H1 (cell line): Measurements from ENCODE around the gene NAT8L. TPM values are rescaled to one million over a fixed set of nuclear protein-coding genes. Genes with fewer than 3 reads are reported as not detected.

ENCODE experiments used
- CTCF ChIA-PET: fragments of 300-600 bp; sonication (Branson Sonifier 250); formaldehyde crosslinking; loops from one replicate; lab custom pipeline; 2021; ENCODE audit not compliant: partially characterized antibody; lab: Charles Lee
- POLR2A ChIA-PET: fragments of 300-600 bp; sonication (Branson Sonifier 250); formaldehyde crosslinking; loops from one replicate; lab custom pipeline; 2021; ENCODE audit warnings: inconsistent platforms; ENCODE audit not compliant: partially characterized antibody; lab: Charles Lee
- DNase-seq, 2 experiments: peaks; one replicate each; pipeline versions ENCODE4 v3.0.0 to v3.0.0-alpha.2; 2010 to 2022; ENCODE audit warnings: low spot score in 2 of 2, low read depth in 1 of 2, mixed read lengths in 1 of 2
- FAIRE-seq: peaks from 2 replicates; lab custom pipeline; 2011; peaks lifted over from hg19 to GRCh38; lab: Jason Lieb, UNC
- H2AFZ ChIP-seq: 2 replicates; pipeline ENCODE4 v1.8.1; 2012; ENCODE audit warnings: low read length, inconsistent platforms
- H2AK5ac ChIP-seq: 2 replicates; pipeline ENCODE4 v1.6.1; 2013; ENCODE audit warnings: low read depth, low read length
- H2BK120ac ChIP-seq: replicated peaks from 2 replicates; pipeline ENCODE3; 2013; ENCODE audit warnings: low read depth, low read length, inconsistent platforms
- H2BK12ac ChIP-seq: 2 replicates; pipeline ENCODE4 v1.6.1; 2013; ENCODE audit warnings: low read depth, low read length
- H2BK15ac ChIP-seq: 2 replicates; pipeline ENCODE4 v1.6.1; 2013; ENCODE audit warnings: low read length
- H2BK20ac ChIP-seq: 2 replicates; pipeline ENCODE4 v1.6.1; 2013; ENCODE audit warnings: low read length
- H2BK5ac ChIP-seq: 2 replicates; pipeline ENCODE4 v1.6.1; 2013; ENCODE audit warnings: low read depth, low read length
- H3K14ac ChIP-seq: 2 replicates; pipeline ENCODE4 v1.6.1; 2013; ENCODE audit warnings: inconsistent platforms; ENCODE audit not compliant: insufficient read length
- H3K18ac ChIP-seq: 2 replicates; pipeline ENCODE4 v1.6.1; 2013; ENCODE audit warnings: low read length; ENCODE audit errors: extremely low read depth
- H3K23ac ChIP-seq: 2 replicates; pipeline ENCODE4 v1.6.1; 2013; ENCODE audit warnings: inconsistent platforms; ENCODE audit not compliant: insufficient read length
- H3K23me2 ChIP-seq: 2 replicates; pipeline ENCODE4 v1.6.1; 2013; ENCODE audit warnings: low read depth, low read length
- H3K27ac ChIP-seq: 2 replicates; pipeline ENCODE4 v1.6.1; 2011; ENCODE audit warnings: low read depth, low read length, inconsistent platforms
- H3K27me3 ChIP-seq, 4 experiments: replicated peaks in 1 of 4; 1 replicate in 1 of 4; 2 replicates in 3 of 4; pipeline versions ENCODE4 v1.6.1 to v1.8.1; 2011 to 2013; ENCODE audit warnings: low read length in 3 of 4, mild to moderate bottlenecking in 3 of 4, inconsistent platforms in 2 of 4, mixed read lengths in 2 of 4, moderate library complexity in 1 of 4; ENCODE audit not compliant: control insufficient read depth in 3 of 4, insufficient read depth in 3 of 4; ENCODE audit errors: extremely low read depth in 1 of 4
- H3K36me3 ChIP-seq, 4 experiments: 2 replicates each; pipeline versions ENCODE4 v1.6.1 to v1.8.1; 2011 to 2013; ENCODE audit warnings: mild to moderate bottlenecking in 4 of 4, low read length in 3 of 4, moderate library complexity in 2 of 4, control low read depth in 1 of 4, inconsistent platforms in 1 of 4; ENCODE audit not compliant: insufficient read depth in 4 of 4, control insufficient read depth in 2 of 4
- H3K4ac ChIP-seq: replicated peaks from 2 replicates; pipeline ENCODE3; 2013; ENCODE audit warnings: low read length, low read depth, mixed read lengths, inconsistent platforms; ENCODE audit not compliant: insufficient read length
- H3K4me1 ChIP-seq, 4 experiments: replicated peaks in 1 of 4; 1 replicate in 1 of 4; 2 replicates in 3 of 4; pipeline versions ENCODE4 v1.6.1 to v1.8.1; 2011 to 2013; ENCODE audit warnings: low read length in 3 of 4, inconsistent platforms in 2 of 4, mixed read lengths in 1 of 4; ENCODE audit not compliant: insufficient read depth in 4 of 4, control insufficient read depth in 3 of 4
- H3K4me2 ChIP-seq, 2 experiments: 2 replicates each; pipeline versions ENCODE4 v1.6.1 to v1.8.1; 2011 to 2013; ENCODE audit warnings: low read depth in 2 of 2, low read length in 2 of 2, control low read depth in 1 of 2, inconsistent platforms in 1 of 2, mild to moderate bottlenecking in 1 of 2; ENCODE audit not compliant: insufficient read depth in 1 of 2
- H3K4me3 ChIP-seq, 4 experiments: fragments of 200-600, 300-600 bp in 1 of 4; sonication (generic), shearing (Covaris generic), sonication (Bioruptor Twin) in 1 of 4; 2 replicates each; pipeline versions ENCODE4 v1.5.1 to v1.8.1; 2011 to 2016; ENCODE audit warnings: low read length in 4 of 4, low read depth in 3 of 4, control low read depth in 2 of 4, inconsistent platforms in 2 of 4, mild to moderate bottlenecking in 2 of 4, mixed read lengths in 1 of 4, moderate library complexity in 1 of 4; ENCODE audit not compliant: insufficient read depth in 2 of 4; ENCODE audit errors: extremely low read depth in 1 of 4
- H3K56ac ChIP-seq: replicated peaks from 2 replicates; pipeline ENCODE3; 2013; ENCODE audit warnings: low read depth, mild to moderate bottlenecking, mixed read lengths, low read length, inconsistent platforms; ENCODE audit not compliant: insufficient read length
- H3K79me1 ChIP-seq: 2 replicates; pipeline ENCODE4 v1.6.1; 2013; ENCODE audit warnings: low read depth, low read length, control low read depth
- H3K79me2 ChIP-seq, 2 experiments: 2 replicates each; pipeline versions ENCODE4 v1.6.1 to v1.8.1; 2012 to 2013; ENCODE audit warnings: low read length in 2 of 2, mild to moderate bottlenecking in 2 of 2, inconsistent platforms in 1 of 2; ENCODE audit not compliant: insufficient read depth in 2 of 2, control insufficient read depth in 1 of 2
- H3K9ac ChIP-seq, 4 experiments: replicated peaks in 1 of 4; 1 replicate in 1 of 4; 2 replicates in 3 of 4; pipeline versions ENCODE4 v1.6.1 to v1.8.1; 2011 to 2013; ENCODE audit warnings: low read depth in 3 of 4, low read length in 3 of 4, control low read depth in 2 of 4, mild to moderate bottlenecking in 2 of 4, moderate library complexity in 2 of 4, inconsistent platforms in 1 of 4; ENCODE audit errors: extremely low read depth in 1 of 4
- H3K9me3 ChIP-seq, 2 experiments: 2 replicates each; pipeline versions ENCODE4 v1.6.1 to v1.8.1; 2012 to 2013; ENCODE audit warnings: mild to moderate bottlenecking in 2 of 2, moderate library complexity in 2 of 2, control low read depth in 1 of 2, inconsistent platforms in 1 of 2, low read depth in 1 of 2, low read length in 1 of 2, mixed read lengths in 1 of 2; ENCODE audit not compliant: insufficient read depth in 2 of 2
- H4K20me1 ChIP-seq, 2 experiments: replicated peaks in 1 of 2; 2 replicates each; pipeline versions ENCODE3 to v1.8.1; 2011 to 2013; ENCODE audit warnings: inconsistent platforms in 2 of 2, low read length in 2 of 2, mild to moderate bottlenecking in 1 of 2; ENCODE audit not compliant: insufficient read depth in 2 of 2, control insufficient read depth in 1 of 2
- H4K5ac ChIP-seq: 2 replicates; pipeline ENCODE4 v1.6.1; 2013; ENCODE audit warnings: low read length, low read depth, mixed read lengths, inconsistent platforms; ENCODE audit not compliant: insufficient read length
- H4K8ac ChIP-seq: 2 replicates; pipeline ENCODE4 v1.8.0; 2013; ENCODE audit warnings: mild to moderate bottlenecking, moderate library complexity, low read length, inconsistent platforms; ENCODE audit not compliant: insufficient read depth; ENCODE audit errors: extremely low read depth
- H4K91ac ChIP-seq: replicated peaks from 2 replicates; pipeline ENCODE3; 2013; ENCODE audit warnings: low read length, mixed read lengths, inconsistent platforms; ENCODE audit not compliant: insufficient read length
- CREB1 ChIP-seq: IDR thresholded peaks from 2 replicates; pipeline ENCODE4 v1.6.1; 2012; ENCODE audit warnings: inconsistent platforms
- EP300 ChIP-seq, 2 experiments: IDR thresholded peaks; 1 replicate in 1 of 2; 2 replicates in 1 of 2; pipeline ENCODE4 v1.6.1; 2011 to 2012; ENCODE audit warnings: low read depth in 2 of 2, low read length in 2 of 2, mild to moderate bottlenecking in 2 of 2, borderline replicate concordance in 1 of 2, inconsistent platforms in 1 of 2, moderate library complexity in 1 of 2
- JUND ChIP-seq: IDR thresholded peaks from 2 replicates; pipeline ENCODE4 v1.6.1; 2011; ENCODE audit warnings: mild to moderate bottlenecking, improper control_type of control experiment, low read length
- KDM1A ChIP-seq: fragments of 200-600, 300-600 bp; sonication (generic); IDR thresholded peaks from 2 replicates; pipeline ENCODE4 v1.7.1; 2016; ENCODE audit warnings: mild to moderate bottlenecking, low read length, borderline replicate concordance
- NANOG ChIP-seq: IDR thresholded peaks from 2 replicates; pipeline ENCODE4 v1.6.1; 2011; ENCODE audit warnings: low read length, low read depth, mild to moderate bottlenecking, inconsistent platforms; ENCODE audit not compliant: insufficient read depth, poor library complexity, severe bottlenecking
- POLR2A ChIP-seq, 2 experiments: IDR thresholded peaks; 1 replicate in 1 of 2; 2 replicates in 1 of 2; pipeline ENCODE4 v1.6.1; 2011; ENCODE audit warnings: low read depth in 2 of 2, low read length in 2 of 2, mild to moderate bottlenecking in 2 of 2; ENCODE audit errors: control extremely low read depth in 1 of 2
- POU5F1 ChIP-seq: IDR thresholded peaks from 2 replicates; pipeline ENCODE4 v1.6.1; 2011; ENCODE audit warnings: low read depth, mild to moderate bottlenecking, low read length, moderate library complexity
- RBBP5 ChIP-seq: IDR thresholded peaks from 2 replicates; pipeline ENCODE4 v1.7.1; 2012; ENCODE audit warnings: low read depth, mild to moderate bottlenecking, inconsistent platforms, low read length, moderate library complexity, borderline replicate concordance
- SP1 ChIP-seq: IDR thresholded peaks from 2 replicates; pipeline ENCODE4 v1.6.1; 2011; ENCODE audit warnings: low read depth, low read length
- YY1 ChIP-seq: IDR thresholded peaks from 2 replicates; pipeline ENCODE4 v1.6.1; 2011; ENCODE audit warnings: low read depth, mild to moderate bottlenecking, low read length
- WGBS, 2 experiments: shearing (Covaris generic) in 1 of 2; methylation state at CpG; one replicate each; pipeline versions ENCODE4 v1.1.6 to v1.1.7; 2013 to 2015; ENCODE audit warnings: low lambda C conversion rate in 2 of 2, mixed read lengths in 2 of 2, inconsistent platforms in 1 of 2, low coverage in 1 of 2, missing lambda C conversion rate in 1 of 2; ENCODE audit not compliant: insufficient replicate concordance in 2 of 2, insufficient coverage in 1 of 2, insufficient read length in 1 of 2; ENCODE audit errors: extremely low coverage in 1 of 2, missing lambda C conversion rate in 1 of 2; 5-methylcytosine and 5-hydroxymethylcytosine counted together
- polyA plus RNA-seq, 7 experiments: library from polyadenylated mRNA; depleted of rRNA in 3 of 7; stranded (reverse) in 5 of 7; unstranded in 2 of 7; fragments of >200 nt in 5 of 7; fragments of 200-250 nt in 2 of 7; gene quantifications; 1 replicate in 5 of 7; 2 replicates in 1 of 7; 4 replicates in 1 of 7; pipeline versions ENCODE4 v1.2.1 to v1.2.3, GENCODE V29; 2011 to 2013; ENCODE audit warnings: missing spikeins in 2 of 7, mixed read lengths in 2 of 7
- total RNA-seq: library from RNA; stranded (reverse); fragmentation: NEBNext Ultra II Directional; extraction: Animal tissue kit (Norgen Biotek cat#: 25700); gene quantifications from 2 replicates; pipeline ENCODE4 v1.2.1, GENCODE V29; 2021

NAT8L gene
- total and polyA plus RNA-seq, 2 of the 8 experiments (the other 6 are each of a cell fraction or from before 2014, with no cell fraction given): 10.8 TPM

DNA sequence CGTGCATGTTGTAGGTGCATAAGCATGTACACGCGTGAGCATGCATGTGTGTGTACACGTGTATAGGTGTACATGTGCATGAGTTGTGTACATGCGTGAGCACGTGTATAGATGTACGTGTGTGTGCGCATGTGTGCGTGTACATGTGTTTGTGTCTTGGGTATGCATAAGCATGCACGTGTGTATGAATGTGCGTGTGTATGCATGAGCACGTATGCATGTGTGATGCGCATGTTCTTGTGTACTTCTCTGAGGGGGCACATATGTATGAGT is 9.0 kb downstream of the NAT8L start:
- Histone ChIP-seq H3K4ac (peak overlapping the region; percentile 55), H3K9me3 (no peaks in the 10 kb centered on the region), H3K56ac (no peak overlapping the region), H2BK5ac (no peak overlapping the region), H3K79me1 (no peaks in the 10 kb centered on the region), H3K4me2 (no peak overlapping the region), H4K20me1 (peaks cover 0 to 17% of the 10 kb centered on the region in 2 experiments), H3K27ac (no peak overlapping the region), H2AK5ac (no peak overlapping the region), H3K14ac (no peak overlapping the region), H3K23me2 (no peaks in the 10 kb centered on the region; the same call in 1 of the 2 replicates), H3K9ac (no peak overlapping the region), H4K8ac (no peak overlapping the region), H3K79me2 (0 out of 4 replicates have a peak, but pooled peaks cover 0 to 3% of the 10 kb centered on the region in 2 experiments), H2BK15ac (no peak overlapping the region), H3K23ac (no peak overlapping the region), H2BK12ac (no peak overlapping the region; the same call in 1 of the 2 replicates), H3K36me3 (peaks cover 0 to 4% (median 0%) of the 10 kb centered on the region in 4 experiments; a peak in 1 of 8 replicates), H2BK20ac (no peak overlapping the region), H4K5ac (no peak overlapping the region), H4K91ac (no peak overlapping the region), H3K4me3 (no peak overlapping the region), H3K27me3 (no peaks in the 10 kb centered on the region), H2AFZ (no peak overlapping the region), H3K18ac (no peak overlapping the region), H2BK120ac (no peak overlapping the region), H3K4me1 (peaks cover 0 to 22% (median 11%) of the 10 kb centered on the region in 4 experiments; a peak in 6 of 7 replicates)
- CTCF ChIA-PET: no interaction called here
- WGBS, 2 experiments: 92% methylated on average over 13 of the region's 13 CpGs; no CpG with 5 or more reads in 1 of the 2 experiments
- TF ChIP-seq YY1: no peak
- no peak for TF ChIP-seq JUND
- no peak for TF ChIP-seq EP300 (IDR thresholded peaks at IDR 0.05; ENCODE audit: borderline replicate concordance in 1 of 2, low read depth in 2 of 2, low read length in 2 of 2)
- TF ChIP-seq KDM1A: no peak
- no peak for TF ChIP-seq POLR2A (IDR thresholded peaks at IDR 0.05; ENCODE audit: control extremely low read depth in 1 of 2, low read depth in 2 of 2, low read length in 2 of 2)
- no peak for TF ChIP-seq POU5F1
- TF ChIP-seq NANOG: no peak
- no peak for TF ChIP-seq CREB1
- no peak for TF ChIP-seq SP1
- TF ChIP-seq RBBP5: no peak
- no peak for DNase-seq
- no peak for FAIRE-seq
- POLR2A ChIA-PET: interaction anchor here (1.4 kb wide), 1 partner anchor 177 kb away, joined by 3 read pairs; no protein-coding TSS in a partner anchor
